Stomach (tissue), 9 donors: ENCODE results near the gene RIOK3. TPM values are rescaled to one million over a fixed set of nuclear protein-coding genes. Genes with fewer than 3 reads are reported as not detected.
"Not testable (repeated sequence)": the region's sequence is repeated elsewhere in the genome, so short reads cannot be mapped to it uniquely, and the experiment has no call there.

Source experiments
- DNase-seq, 2 donors: peaks; one replicate each; pipeline versions ENCODE4 v3.0.0 to v3.0.0-alpha.2; 2013 to 2019
- H3K27ac ChIP-seq, 5 donors: fragments of 200-600 bp in 4 of 5; sonication (generic) in 4 of 5; one replicate each; pipeline ENCODE4 v1.5.1; 2013 to 2019; ENCODE audit warnings: mild to moderate bottlenecking in 1 of 5, moderate library complexity in 1 of 5
- H3K27me3 ChIP-seq, 3 donors: fragments of 200-600 bp; sonication (generic); one replicate each; pipeline ENCODE4 v1.5.1; 2017 to 2019; ENCODE audit warnings: mixed run types in 1 of 3
- H3K36me3 ChIP-seq, 4 donors: fragments of 200-600 bp; sonication (generic); 1 replicate in 3 of 4; 2 replicates in 1 of 4; pipeline ENCODE4 v1.5.1; 2016 to 2019
- H3K4me1 ChIP-seq, 4 donors: fragments of 200-600 bp; sonication (generic); one replicate each; pipeline ENCODE4 v1.5.1; 2016 to 2019
- H3K4me3 ChIP-seq, 4 donors: fragments of 200-600 bp; sonication (generic) in 3 of 4; one replicate each; pipeline ENCODE4 v1.5.1; 2016 to 2019; ENCODE audit warnings: mild to moderate bottlenecking in 1 of 4
- H3K9me3 ChIP-seq, 4 donors: fragments of 200-600 bp; sonication (generic); one replicate each; pipeline ENCODE4 v1.5.1; 2016 to 2019
- CTCF ChIP-seq, 7 experiments: fragments of 450-650 bp in 4 of 7; fragments of 200-600 bp in 3 of 7; sonication (generic) in 3 of 7; IDR thresholded peaks; one replicate each; pipeline ENCODE4 v1.5.1; 2016 to 2019; ENCODE audit warnings: antibody characterized with exemption in 7 of 7, control low read depth in 2 of 7, mild to moderate bottlenecking in 1 of 7
- EP300 ChIP-seq: sonication (generic); formaldehyde crosslinking; IDR thresholded peaks from one replicate; pipeline ENCODE4 v1.6.1; 2017; ENCODE audit warnings: antibody characterized with exemption
- POLR2A ChIP-seq, 4 donors: fragments of 450-650 bp; IDR thresholded peaks; one replicate each; pipeline ENCODE4 v1.6.1; 2016; ENCODE audit warnings: antibody characterized with exemption in 4 of 4, control low read depth in 2 of 4, mild to moderate bottlenecking in 1 of 4, moderate library complexity in 1 of 4
- POLR2AphosphoS5 ChIP-seq, 3 donors: sonication (generic); formaldehyde crosslinking; IDR thresholded peaks; one replicate each; pipeline ENCODE4 v1.6.1; 2016; ENCODE audit warnings: antibody characterized with exemption in 3 of 3
- whole genome bisulfite sequencing, 5 donors: extraction: QIAGEN DNeasy Blood & Tissue Kit in 3 of 5; methylation state at CpG; one replicate each; pipeline versions ENCODE4 v1.1.5 to v1.1.7; 2013 to 2018; 5-methylcytosine and 5-hydroxymethylcytosine counted together
- intact Hi-C: fragments of 100-400 bp; cut with DNase I; formaldehyde crosslinking; loops from one replicate; pipeline ENCODE4 v1.15.1; 2023; ENCODE audit warnings: low total_unique reads
- polyA plus RNA-seq, 3 donors: library from polyadenylated mRNA; stranded (reverse); fragments of 200-250 nt; gene quantifications; one replicate each; pipeline ENCODE4 v1.2.3, GENCODE V29; 2013
- total RNA-seq, 5 donors: library from RNA; depleted of rRNA; stranded (reverse); fragments of >200 nt; gene quantifications; one replicate each; pipeline versions ENCODE4 v1.1.0 to v1.2.3, GENCODE V29; 2014 to 2016
- donor health status: healthy with polysubstance abuse.
- donor health status: Bipolar disorder and iron deficiency.
- donor health status: healthy.

Gene RIOK3
- total and polyA plus RNA-seq, 8 donors: 28.3 to 140 (median 66.3) TPM

GRCh38 chr18:23422751-23423418 is 30.2 kb upstream of the RIOK3 start:
- H3K4me1 ChIP-seq: peaks cover 0 to 5% (median 0%) of the 10 kb centered on the region in 4 donors
- no peaks in the 10 kb centered on the region for H3K27me3 ChIP-seq
- 42 to 68% (median 64%) methylated on average over 4 of the region's 4 CpGs for WGBS, 5 donors
- DNase-seq: peak; percentile 57 to 79
- peak overlapping the region in 2 of 5 donors; percentile 40 to 43 for H3K27ac ChIP-seq
- TF ChIP-seq POLR2AphosphoS5 (IDR thresholded peaks at IDR 0.05) (peak in 2 of 3 donors; percentile 13 to 15), POLR2A (IDR thresholded peaks at IDR 0.05) (no peak), EP300 (no peak), CTCF (IDR thresholded peaks at IDR 0.05) (no peak)
- H3K36me3 ChIP-seq: no peaks in the 10 kb centered on the region
- no peak overlapping the region for H3K4me3 ChIP-seq
- H3K9me3 ChIP-seq: no peaks in the 10 kb centered on the region
- intact Hi-C loops: loop anchor here (10.0 kb wide), 1 partner anchor 618 kb away; no protein-coding TSS in a partner anchor

GRCh38 chr18:23424616-23425015 is 28.5 kb upstream of the RIOK3 start:
- Histone ChIP-seq H3K4me3 (no peak overlapping the region), H3K27me3 (no peaks in the 10 kb centered on the region), H3K27ac (no peak overlapping the region), H3K36me3 (no peaks in the 10 kb centered on the region), H3K4me1 (peaks cover 0 to 5% (median 0%) of the 10 kb centered on the region in 4 donors), H3K9me3 (no peaks in the 10 kb centered on the region)
- TF ChIP-seq CTCF (IDR thresholded peaks at IDR 0.05): no peak
- TF ChIP-seq EP300: no peak
- no peak for TF ChIP-seq POLR2AphosphoS5 (IDR thresholded peaks at IDR 0.05)
- TF ChIP-seq POLR2A (IDR thresholded peaks at IDR 0.05): no peak
- 77 to 86% (median 78%) methylated on average over 4 of the region's 4 CpGs for whole genome bisulfite sequencing, 5 donors
- intact Hi-C loops: loop anchor here (10.0 kb wide), 1 partner anchor 620 kb away; no protein-coding TSS in a partner anchor
- no peak for DNase-seq

GRCh38 chr18:23428821-23429220 is 24.3 kb upstream of the RIOK3 start:
- Histone ChIP-seq H3K27me3 (no peaks in the 10 kb centered on the region), H3K9me3 (no peaks in the 10 kb centered on the region), H3K4me3 (no peak overlapping the region), H3K4me1 (no peaks in the 10 kb centered on the region), H3K27ac (no peak overlapping the region), H3K36me3 (no peaks in the 10 kb centered on the region)
- TF ChIP-seq EP300: no peak
- no peak for TF ChIP-seq POLR2AphosphoS5 (IDR thresholded peaks at IDR 0.05)
- TF ChIP-seq CTCF (IDR thresholded peaks at IDR 0.05): no peak
- TF ChIP-seq POLR2A (IDR thresholded peaks at IDR 0.05): no peak
- whole genome bisulfite sequencing, 5 donors: 62 to 96% (median 82%) methylated on average over 3 of the region's 3 CpGs
- intact Hi-C loops: loop anchor here (10.0 kb wide), 1 partner anchor 624 kb away; no protein-coding TSS in a partner anchor
- DNase-seq: no peak

GRCh38 chr18:23429538-23429937 is 23.5 kb upstream of the RIOK3 start:
- not testable (repeated sequence) for H3K27me3 ChIP-seq, H3K9me3 ChIP-seq, H3K4me3 ChIP-seq, H3K27ac ChIP-seq, DNase-seq, H3K36me3 ChIP-seq, H3K4me1 ChIP-seq
- 49 to 58% (median 55%) methylated on average over 3 of the region's 3 CpGs for WGBS, 5 donors
- intact Hi-C loops: loop anchor here (10.0 kb wide), 1 partner anchor 625 kb away; no protein-coding TSS in a partner anchor

- Histone ChIP-seq H3K9me3 (no peaks in the 10 kb centered on the region), H3K27me3 (no peaks in the 10 kb centered on the region), H3K4me1 (peaks cover 7 to 17% (median 13%) of the 10 kb centered on the region in 4 donors), H3K4me3 (no peak overlapping the region), H3K27ac (no peak overlapping the region), H3K36me3 (no peaks in the 10 kb centered on the region)
- whole genome bisulfite sequencing, 5 donors: 66 to 82% (median 74%) methylated on average over 2 of the region's 2 CpGs
- DNase-seq: peak; percentile 36 to 55
- intact Hi-C loops: no loop called here
- TF ChIP-seq CTCF (IDR thresholded peaks at IDR 0.05) (no peak), POLR2A (IDR thresholded peaks at IDR 0.05) (no peak), POLR2AphosphoS5 (IDR thresholded peaks at IDR 0.05) (no peak), EP300 (no peak)
Measured at GRCh38 chr18:23433360-23433759, 19.7 kb upstream of the RIOK3 start.
